ENCODE data around the gene DNHD1. TPM values are rescaled to one million over a fixed set of nuclear protein-coding genes. Genes with fewer than 3 reads are reported as not detected.

The DNHD1 gene
- polyA plus RNA-seq, 3 donors from 2014 or later, result 0.74 to 1.3 (median 0.86) TPM

- no peaks in the 10 kb centered on the region for H3K9me3 Mint-ChIP-seq
These were observed 24.1 kb upstream of the DNHD1 start for GRCh38 chr11:6472934-6473333.

GRCh38 chr11:6473451-6474412, 23.3 kb upstream of the DNHD1 start, which contains the start of gene TRIM3:
TRIM3 (minus strand) TSS chr11:6473941; CDS start chr11:6465695, 8,246 bp downstream.
- peak within 1 kb of the TSS; percentile 73 to 92 (median 88) for H3K27ac Mint-ChIP-seq
- H3K4me1 Mint-ChIP-seq, result peaks cover 17 to 26% of the 10 kb centered on the region in 2 donors
- peak within 1 kb of the TSS; percentile 85 to 92 (median 89) for H3K4me3 Mint-ChIP-seq
- H3K9me3 Mint-ChIP-seq, result no peaks in the 10 kb centered on the region
- peak; percentile 71 to 77 (median 77) for DNase-seq
- H3K27me3 Mint-ChIP-seq (ENCODE audit: low read depth in 3 of 3), result peaks cover 1 to 8% (median 4%) of the 10 kb centered on the region in 3 donors
- H3K36me3 Mint-ChIP-seq, result peaks cover 0 to 10% (median 0%) of the 10 kb centered on the region in 3 donors

More at GRCh38 chr11:6472934-6473333, 24.1 kb upstream of the DNHD1 start:
- Mint-ChIP-seq H3K4me3 (peak overlapping the region; percentile 71 to 90 (median 74)), H3K27ac (peak overlapping the region in 4 of 6 donors; percentile 26 to 73 (median 46)), H3K4me1 (peaks cover 17 to 26% of the 10 kb centered on the region in 2 donors), H3K27me3 (ENCODE audit: low read depth in 3 of 3) (peaks cover 1 to 8% (median 4%) of the 10 kb centered on the region in 3 donors), H3K36me3 (peaks cover 0 to 9% (median 0%) of the 10 kb centered on the region in 3 donors)
- no peak for DNase-seq

GRCh38 chr11:6474413-6474792, 22.7 kb upstream of the DNHD1 start:
- peak overlapping the region; percentile 67 to 88 (median 86) for H3K27ac Mint-ChIP-seq

GRCh38 chr11:6474806-6475500, 22.1 kb upstream of the DNHD1 start:
- Mint-ChIP-seq H3K27ac (peak overlapping the region; percentile 67 to 88 (median 86)), H3K9me3 (no peaks in the 10 kb centered on the region), H3K27me3 (ENCODE audit: low read depth in 3 of 3) (peaks cover 1 to 8% (median 4%) of the 10 kb centered on the region in 3 donors), H3K36me3 (peaks cover 0 to 16% (median 0%) of the 10 kb centered on the region in 3 donors), H3K4me1 (peaks cover 25 to 36% of the 10 kb centered on the region in 2 donors), H3K4me3 (peak overlapping the region; percentile 72 to 84 (median 76))
- no peak for DNase-seq

More at GRCh38 chr11:6474413-6474792, 22.7 kb upstream of the DNHD1 start:
- Mint-ChIP-seq H3K4me3 (peak overlapping the region; percentile 72 to 84 (median 76)), H3K9me3 (no peaks in the 10 kb centered on the region), H3K27me3 (ENCODE audit: low read depth in 3 of 3) (peaks cover 1 to 8% (median 4%) of the 10 kb centered on the region in 3 donors), H3K36me3 (peaks cover 0 to 16% (median 0%) of the 10 kb centered on the region in 3 donors), H3K4me1 (peaks cover 20 to 31% of the 10 kb centered on the region in 2 donors)
- no peak for DNase-seq

GRCh38 chr11:6475936-6476335, 21.1 kb upstream of the DNHD1 start:
- no peak overlapping the region for H3K4me3 Mint-ChIP-seq
- peaks cover 0 to 16% (median 0%) of the 10 kb centered on the region in 3 donors for H3K36me3 Mint-ChIP-seq
- peak overlapping the region; percentile 1 to 84 (median 58) for H3K27ac Mint-ChIP-seq
- peaks cover 4 to 8% (median 4%) of the 10 kb centered on the region in 3 donors for H3K27me3 Mint-ChIP-seq (ENCODE audit: low read depth in 3 of 3)
- H3K4me1 Mint-ChIP-seq, result peaks cover 35 to 46% of the 10 kb centered on the region in 2 donors
- H3K9me3 Mint-ChIP-seq, result no peaks in the 10 kb centered on the region
- DNase-seq, result no peak

GRCh38 chr11:6476571-6476970, 20.5 kb upstream of the DNHD1 start:
- no peak for DNase-seq
- Mint-ChIP-seq H3K36me3 (peaks cover 0 to 16% (median 0%) of the 10 kb centered on the region in 3 donors), H3K4me1 (peaks cover 40 to 48% of the 10 kb centered on the region in 2 donors), H3K27ac (peak overlapping the region in 3 of 6 donors; percentile 7 to 70 (median 45)), H3K27me3 (ENCODE audit: low read depth in 3 of 3) (peaks cover 4 to 8% (median 7%) of the 10 kb centered on the region in 3 donors), H3K9me3 (no peaks in the 10 kb centered on the region), H3K4me3 (no peak overlapping the region)

- H3K4me1 Mint-ChIP-seq, result peaks cover 45% of the 10 kb centered on the region in 2 donors
- H3K36me3 Mint-ChIP-seq, result peaks cover 0 to 29% (median 11%) of the 10 kb centered on the region in 3 donors
- peak overlapping the region; percentile 97 to 100 (median 98) for H3K27ac Mint-ChIP-seq
- peak overlapping the region; percentile 91 to 99 (median 97) for H3K4me3 Mint-ChIP-seq
- no peaks in the 10 kb centered on the region for H3K9me3 Mint-ChIP-seq
- H3K27me3 Mint-ChIP-seq (ENCODE audit: low read depth in 3 of 3), result peaks cover 0 to 15% (median 0%) of the 10 kb centered on the region in 3 donors
- no peak for DNase-seq
These were observed 16.7 kb upstream of the DNHD1 start for GRCh38 chr11:6480299-6480914.

- DNase-seq, result peak; percentile 94 to 96 (median 95)
- Mint-ChIP-seq H3K9me3 (no peaks in the 10 kb centered on the region), H3K27me3 (ENCODE audit: low read depth in 3 of 3) (peaks cover 0 to 15% (median 0%) of the 10 kb centered on the region in 3 donors), H3K4me1 (peaks cover 45% of the 10 kb centered on the region in 2 donors), H3K4me3 (peak within 1 kb of the TSS; percentile 91 to 99 (median 97)), H3K27ac (peak within 1 kb of the TSS; percentile 97 to 100 (median 98)), H3K36me3 (peaks cover 0 to 29% (median 11%) of the 10 kb centered on the region in 3 donors)
These were observed 15.8 kb upstream of the DNHD1 start, which contains the start of the genes ARFIP2 and TIMM10B for GRCh38 chr11:6481012-6481923. ARFIP2 (minus strand) TSS chr11:6481331; CDS start chr11:6480421, 910 bp downstream. TIMM10B (plus strand) TSS chr11:6481501; CDS start chr11:6481517, 16 bp downstream.

GRCh38 chr11:6481924-6482275, 15.2 kb upstream of the DNHD1 start:
- no peak for DNase-seq
- Mint-ChIP-seq H3K36me3 (peaks cover 0 to 29% (median 11%) of the 10 kb centered on the region in 3 donors), H3K9me3 (no peaks in the 10 kb centered on the region), H3K4me1 (peaks cover 45% of the 10 kb centered on the region in 2 donors), H3K4me3 (peak overlapping the region; percentile 91 to 99 (median 97)), H3K27me3 (ENCODE audit: low read depth in 3 of 3) (peaks cover 0 to 15% (median 0%) of the 10 kb centered on the region in 3 donors), H3K27ac (peak overlapping the region; percentile 97 to 100 (median 98))

- Mint-ChIP-seq H3K4me3 (peak overlapping the region; percentile 42 to 99 (median 97)), H3K27me3 (ENCODE audit: low read depth in 3 of 3) (peaks cover 0 to 15% (median 0%) of the 10 kb centered on the region in 3 donors), H3K4me1 (peaks cover 45% of the 10 kb centered on the region in 2 donors), H3K27ac (peak overlapping the region; percentile 97 to 100 (median 98)), H3K9me3 (no peaks in the 10 kb centered on the region), H3K36me3 (peaks cover 0 to 25% (median 11%) of the 10 kb centered on the region in 3 donors)
- no peak for DNase-seq
These were observed 14.6 kb upstream of the DNHD1 start for GRCh38 chr11:6482441-6482840.

- peaks cover 0 to 15% (median 0%) of the 10 kb centered on the region in 3 donors for H3K27me3 Mint-ChIP-seq (ENCODE audit: low read depth in 3 of 3)
- no peaks in the 10 kb centered on the region for H3K9me3 Mint-ChIP-seq
- DNase-seq, result no peak
- H3K36me3 Mint-ChIP-seq, result peaks cover 0 to 20% (median 11%) of the 10 kb centered on the region in 3 donors
- H3K4me1 Mint-ChIP-seq, result peaks cover 45% of the 10 kb centered on the region in 2 donors
- H3K4me3 Mint-ChIP-seq, result peak overlapping the region; percentile 15 to 99 (median 97)
- H3K27ac Mint-ChIP-seq, result peak overlapping the region; percentile 97 to 100 (median 98)
These were observed 14.1 kb upstream of the DNHD1 start for GRCh38 chr11:6483015-6483414.

- no peak overlapping the region for H3K27ac Mint-ChIP-seq
- H3K4me1 Mint-ChIP-seq, result peaks cover 28 to 36% of the 10 kb centered on the region in 2 donors
- no peaks in the 10 kb centered on the region for H3K9me3 Mint-ChIP-seq
- peaks cover 0 to 17% (median 11%) of the 10 kb centered on the region in 3 donors for H3K36me3 Mint-ChIP-seq
- H3K27me3 Mint-ChIP-seq (ENCODE audit: low read depth in 3 of 3), result peaks cover 0 to 12% (median 0%) of the 10 kb centered on the region in 3 donors
- no peak overlapping the region for H3K4me3 Mint-ChIP-seq
- no peak for DNase-seq
These were observed 11.4 kb upstream of the DNHD1 start for GRCh38 chr11:6485661-6486060.

Measured in immature natural killer cell (primary cell).